ENCODE measurements around the gene ZDHHC17.

ZDHHC17 gene

DNA sequence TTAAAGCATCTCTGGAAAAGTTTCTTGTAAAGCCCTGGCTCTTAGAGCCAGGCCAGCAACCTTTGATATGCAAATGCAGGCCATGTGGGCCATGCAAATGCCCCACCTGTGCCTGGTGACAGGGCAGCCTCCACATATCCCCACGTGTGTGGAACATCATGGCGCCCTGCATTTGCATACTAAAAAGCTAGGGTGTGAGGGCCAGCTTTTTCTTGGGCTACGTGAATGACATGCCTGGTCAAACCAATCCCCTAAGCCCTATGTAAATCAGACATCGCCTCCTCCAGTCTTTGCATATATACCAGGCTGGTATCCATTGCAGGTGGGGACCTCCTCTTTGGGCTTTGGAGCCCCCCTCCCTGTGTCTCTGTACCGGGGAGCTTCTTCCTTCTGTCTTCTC lies 108.5 kb downstream of the ZDHHC17 start:
- Histone ChIP-seq H3K9me3 (ENCODE audit: insufficient read depth, low read depth, low read length) (no peaks in the 10 kb centered on the region), H2BK12ac (ENCODE audit: low read length) (no peak overlapping the region), H3K4me3 (ENCODE audit: low read depth, low read length) (no peak overlapping the region), H3K18ac (ENCODE audit: low read length) (no peak overlapping the region), H4K12ac (ENCODE audit: low read depth, low read length) (no peak overlapping the region), H3K9ac (ENCODE audit: low read length) (no peak overlapping the region), H3K79me2 (ENCODE audit: control insufficient read depth, insufficient read depth, low read length, poor library complexity) (no peaks in the 10 kb centered on the region), H3K14ac (ENCODE audit: low read length) (no peak overlapping the region), H3K27me3 (ENCODE audit: insufficient read depth, low read length) (no peaks in the 10 kb centered on the region), H2AK5ac (ENCODE audit: low read length) (no peak overlapping the region), H3K36me3 (ENCODE audit: control insufficient read depth in 1 of 2, insufficient read depth in 2 of 2, low read length in 2 of 2) (no peaks in the 10 kb centered on the region), H2AFZ (ENCODE audit: insufficient read depth, low read length, poor library complexity) (no peak overlapping the region), H2BK120ac (ENCODE audit: insufficient read depth, low read length, poor library complexity) (no peak overlapping the region), H3K4ac (ENCODE audit: low read depth, low read length) (no peak overlapping the region), H2BK5ac (ENCODE audit: low read depth, low read length, poor library complexity) (no peak overlapping the region), H3K79me1 (ENCODE audit: low read length) (no peaks in the 10 kb centered on the region), H3K4me1 (ENCODE audit: control insufficient read depth in 1 of 2, insufficient read depth in 2 of 2, low read length in 2 of 2) (no peaks in the 10 kb centered on the region), H3K23ac (ENCODE audit: low read length) (no peak overlapping the region), H3K4me2 (ENCODE audit: low read length) (no peak overlapping the region), H3K27ac (ENCODE audit: low read depth, low read length) (no peak overlapping the region), H4K8ac (ENCODE audit: low read depth, low read length) (no peak overlapping the region), H4K91ac (ENCODE audit: low read depth, low read length) (no peak overlapping the region)
- no peak for DNase-seq
- no CpG with 5 or more reads among the region's 5 CpGs for WGBS (ENCODE audit: extremely low coverage, insufficient coverage, insufficient read length)

DNA sequence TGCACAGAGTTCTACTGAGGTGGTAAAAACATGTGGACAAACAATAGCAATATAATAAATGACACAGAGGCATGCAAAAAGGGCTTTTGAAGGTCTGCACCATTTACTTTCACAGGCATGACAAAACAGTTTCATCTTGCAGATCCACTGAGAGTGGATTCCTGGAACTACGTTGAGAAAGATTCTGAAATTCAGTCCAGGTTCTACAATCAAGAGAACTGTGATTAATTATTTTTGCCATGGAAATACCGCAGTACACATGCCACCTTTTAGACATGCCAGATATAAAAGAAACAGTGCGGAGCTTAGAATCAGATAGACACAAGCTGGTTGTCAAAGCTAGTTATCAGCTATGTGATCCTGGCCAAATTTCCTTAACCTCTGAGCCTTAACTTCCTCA lies 110.1 kb downstream of the ZDHHC17 start:
- no peak overlapping the region for H3K4me3 ChIP-seq (ENCODE audit: low read depth, low read length)
- H2BK12ac ChIP-seq (ENCODE audit: low read length), result no peak overlapping the region
- no peak overlapping the region for H3K23ac ChIP-seq (ENCODE audit: low read length)
- no peak overlapping the region for H3K4me2 ChIP-seq (ENCODE audit: low read length)
- H3K4me1 ChIP-seq (ENCODE audit: control insufficient read depth in 1 of 2, insufficient read depth in 2 of 2, low read length in 2 of 2), result no peaks in the 10 kb centered on the region
- no peak overlapping the region for H3K9ac ChIP-seq (ENCODE audit: low read length)
- H3K79me1 ChIP-seq (ENCODE audit: low read length), result peaks cover 7% of the 10 kb centered on the region
- no peak overlapping the region for H2BK5ac ChIP-seq (ENCODE audit: low read depth, low read length, poor library complexity)
- H3K27ac ChIP-seq (ENCODE audit: low read depth, low read length), result no peak overlapping the region
- H3K18ac ChIP-seq (ENCODE audit: low read length), result no peak overlapping the region
- peaks cover 3% of the 10 kb centered on the region for H3K79me2 ChIP-seq (ENCODE audit: control insufficient read depth, insufficient read depth, low read length, poor library complexity)
- no peak overlapping the region for H4K12ac ChIP-seq (ENCODE audit: low read depth, low read length)
- H3K27me3 ChIP-seq (ENCODE audit: insufficient read depth, low read length), result no peaks in the 10 kb centered on the region
- no peak overlapping the region for H2BK120ac ChIP-seq (ENCODE audit: insufficient read depth, low read length, poor library complexity)
- H2AFZ ChIP-seq (ENCODE audit: insufficient read depth, low read length, poor library complexity), result no peak overlapping the region
- no peak overlapping the region for H2AK5ac ChIP-seq (ENCODE audit: low read length)
- DNase-seq, result no peak
- H4K91ac ChIP-seq (ENCODE audit: low read depth, low read length), result no peak overlapping the region
- H3K4ac ChIP-seq (ENCODE audit: low read depth, low read length), result no peak overlapping the region
- H3K36me3 ChIP-seq (ENCODE audit: control insufficient read depth in 1 of 2, insufficient read depth in 2 of 2, low read length in 2 of 2), result no peaks in the 10 kb centered on the region
- H3K9me3 ChIP-seq (ENCODE audit: insufficient read depth, low read depth, low read length), result no peaks in the 10 kb centered on the region
- WGBS (ENCODE audit: extremely low coverage, insufficient coverage, insufficient read length), result no CpG with 5 or more reads among the region's 3 CpGs
- H3K14ac ChIP-seq (ENCODE audit: low read length), result no peak overlapping the region
- H4K8ac ChIP-seq (ENCODE audit: low read depth, low read length), result no peak overlapping the region

DNA sequence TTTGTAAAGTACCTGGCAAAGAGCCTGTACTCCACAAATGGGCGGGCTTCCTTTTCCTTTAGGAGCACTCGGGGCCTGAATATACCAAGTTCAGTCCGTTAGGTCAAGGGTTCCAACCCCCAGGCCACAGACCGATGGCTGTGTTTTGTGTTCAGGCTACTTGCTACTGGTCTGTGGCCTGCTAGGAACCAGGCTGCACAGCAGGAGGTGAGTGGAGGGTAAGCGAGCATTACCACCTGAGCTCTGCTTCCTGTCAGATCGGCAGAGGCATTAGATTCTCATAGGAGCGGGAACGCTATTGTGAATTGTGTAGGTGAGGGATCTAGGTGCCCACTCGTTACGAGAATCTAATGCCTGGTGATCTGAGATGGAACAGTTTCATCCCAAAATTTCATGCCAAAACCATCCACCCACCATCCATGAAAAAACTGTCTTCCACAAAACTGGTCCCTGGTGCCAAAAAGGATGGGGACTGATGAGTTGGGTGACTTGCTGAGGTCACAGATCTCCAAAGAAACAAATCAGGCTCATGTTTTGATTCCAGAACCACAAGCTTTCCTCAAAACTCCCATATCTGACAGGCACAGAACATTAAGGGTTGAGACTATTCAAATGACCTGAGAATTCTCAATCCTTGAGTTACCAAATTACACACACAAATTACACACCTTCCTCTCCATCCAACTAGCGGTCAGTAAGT lies 110.7 kb downstream of the ZDHHC17 start:
- H2AFZ ChIP-seq (ENCODE audit: insufficient read depth, low read length, poor library complexity), result no peak overlapping the region
- no peak overlapping the region for H2BK120ac ChIP-seq (ENCODE audit: insufficient read depth, low read length, poor library complexity)
- H2BK12ac ChIP-seq (ENCODE audit: low read length), result no peak overlapping the region
- no peak overlapping the region for H4K8ac ChIP-seq (ENCODE audit: low read depth, low read length)
- no peaks in the 10 kb centered on the region for H3K4me1 ChIP-seq (ENCODE audit: control insufficient read depth in 1 of 2, insufficient read depth in 2 of 2, low read length in 2 of 2)
- DNase-seq, result no peak
- no peaks in the 10 kb centered on the region for H3K27me3 ChIP-seq (ENCODE audit: insufficient read depth, low read length)
- no peak overlapping the region for H4K12ac ChIP-seq (ENCODE audit: low read depth, low read length)
- H3K79me1 ChIP-seq (ENCODE audit: low read length), result peaks cover 12% of the 10 kb centered on the region
- H3K9ac ChIP-seq (ENCODE audit: low read length), result no peak overlapping the region
- no peak overlapping the region for H2AK5ac ChIP-seq (ENCODE audit: low read length)
- H4K91ac ChIP-seq (ENCODE audit: low read depth, low read length), result no peak overlapping the region
- no peak overlapping the region for H2BK5ac ChIP-seq (ENCODE audit: low read depth, low read length, poor library complexity)
- no peak overlapping the region for H3K27ac ChIP-seq (ENCODE audit: low read depth, low read length)
- H3K23ac ChIP-seq (ENCODE audit: low read length), result no peak overlapping the region
- H3K4ac ChIP-seq (ENCODE audit: low read depth, low read length), result no peak overlapping the region
- H3K79me2 ChIP-seq (ENCODE audit: control insufficient read depth, insufficient read depth, low read length, poor library complexity), result peaks cover 8% of the 10 kb centered on the region
- H3K36me3 ChIP-seq (ENCODE audit: control insufficient read depth in 1 of 2, insufficient read depth in 2 of 2, low read length in 2 of 2), result no peaks in the 10 kb centered on the region
- H3K14ac ChIP-seq (ENCODE audit: low read length), result no peak overlapping the region
- H3K9me3 ChIP-seq (ENCODE audit: insufficient read depth, low read depth, low read length), result no peaks in the 10 kb centered on the region
- WGBS (ENCODE audit: extremely low coverage, insufficient coverage, insufficient read length), result no CpG with 5 or more reads among the region's 11 CpGs
- no peak overlapping the region for H3K4me2 ChIP-seq (ENCODE audit: low read length)
- no peak overlapping the region for H3K18ac ChIP-seq (ENCODE audit: low read length)
- H3K4me3 ChIP-seq (ENCODE audit: low read depth, low read length), result no peak overlapping the region

DNA sequence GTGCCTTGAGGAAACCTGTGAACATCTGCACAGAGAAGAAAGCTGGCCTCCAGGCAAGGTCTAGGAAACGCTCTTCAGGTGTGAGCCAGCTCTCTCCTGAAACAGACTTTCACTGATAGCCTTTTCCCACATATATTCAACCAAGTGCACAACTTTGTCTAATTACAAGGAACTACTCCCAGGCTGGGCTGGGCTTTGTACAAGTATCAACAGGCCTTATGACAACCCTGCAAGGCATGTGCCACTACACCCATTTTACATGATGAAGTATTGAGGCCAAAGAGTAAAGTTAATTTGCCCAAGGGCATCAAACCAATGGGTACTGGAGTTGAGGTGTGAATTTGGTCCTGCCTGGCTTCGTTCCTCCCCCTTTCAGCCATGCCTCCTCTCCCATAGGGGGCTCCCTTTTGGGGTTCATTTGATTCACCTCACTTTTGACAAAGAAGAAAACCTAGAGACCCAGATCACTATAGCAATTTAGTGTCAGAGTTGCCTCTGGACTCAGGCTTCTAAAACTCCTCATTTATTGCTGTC lies 112.8 kb downstream of the ZDHHC17 start:
- Histone ChIP-seq H2AK5ac (ENCODE audit: low read length) (no peak overlapping the region), H3K4ac (ENCODE audit: low read depth, low read length) (no peak overlapping the region), H4K8ac (ENCODE audit: low read depth, low read length) (no peak overlapping the region), H3K14ac (ENCODE audit: low read length) (no peak overlapping the region), H3K23ac (ENCODE audit: low read length) (no peak overlapping the region), H3K9me3 (ENCODE audit: insufficient read depth, low read depth, low read length) (no peaks in the 10 kb centered on the region), H2BK5ac (ENCODE audit: low read depth, low read length, poor library complexity) (no peak overlapping the region), H3K4me3 (ENCODE audit: low read depth, low read length) (no peak overlapping the region), H3K18ac (ENCODE audit: low read length) (no peak overlapping the region), H3K4me2 (ENCODE audit: low read length) (no peak overlapping the region), H3K79me1 (ENCODE audit: low read length) (peaks cover 12% of the 10 kb centered on the region), H4K91ac (ENCODE audit: low read depth, low read length) (no peak overlapping the region), H3K36me3 (ENCODE audit: control insufficient read depth in 1 of 2, insufficient read depth in 2 of 2, low read length in 2 of 2) (no peaks in the 10 kb centered on the region), H3K4me1 (ENCODE audit: control insufficient read depth in 1 of 2, insufficient read depth in 2 of 2, low read length in 2 of 2) (no peaks in the 10 kb centered on the region), H2BK120ac (ENCODE audit: insufficient read depth, low read length, poor library complexity) (no peak overlapping the region), H3K27me3 (ENCODE audit: insufficient read depth, low read length) (no peaks in the 10 kb centered on the region), H2BK12ac (ENCODE audit: low read length) (no peak overlapping the region), H3K79me2 (ENCODE audit: control insufficient read depth, insufficient read depth, low read length, poor library complexity) (peaks cover 8% of the 10 kb centered on the region), H3K27ac (ENCODE audit: low read depth, low read length) (no peak overlapping the region), H2AFZ (ENCODE audit: insufficient read depth, low read length, poor library complexity) (no peak overlapping the region), H4K12ac (ENCODE audit: low read depth, low read length) (no peak overlapping the region), H3K9ac (ENCODE audit: low read length) (no peak overlapping the region)
- WGBS (ENCODE audit: extremely low coverage, insufficient coverage, insufficient read length), result no CpG with 5 or more reads among the region's 2 CpGs
- peak; percentile 23 to 49 for DNase-seq

Data from trophoblast cell (in vitro differentiated cells and primary cell).